Astrocyte (in vitro differentiated cells and primary cell): ENCODE measurements around the gene ZNF33A.

Source experiments
- CTCF ChIP-seq: IDR thresholded peaks from 2 replicates; pipeline ENCODE4 v1.5.1; 2011; ENCODE audit warnings: low read depth, mild to moderate bottlenecking, inconsistent platforms, low read length, moderate library complexity; ENCODE audit not compliant: insufficient read depth
- EZH2 ChIP-seq: IDR thresholded peaks from 2 replicates; pipeline ENCODE4 v1.6.1; 2012; ENCODE audit warnings: mild to moderate bottlenecking, low read length, inconsistent platforms; ENCODE audit not compliant: insufficient read depth

DNA sequence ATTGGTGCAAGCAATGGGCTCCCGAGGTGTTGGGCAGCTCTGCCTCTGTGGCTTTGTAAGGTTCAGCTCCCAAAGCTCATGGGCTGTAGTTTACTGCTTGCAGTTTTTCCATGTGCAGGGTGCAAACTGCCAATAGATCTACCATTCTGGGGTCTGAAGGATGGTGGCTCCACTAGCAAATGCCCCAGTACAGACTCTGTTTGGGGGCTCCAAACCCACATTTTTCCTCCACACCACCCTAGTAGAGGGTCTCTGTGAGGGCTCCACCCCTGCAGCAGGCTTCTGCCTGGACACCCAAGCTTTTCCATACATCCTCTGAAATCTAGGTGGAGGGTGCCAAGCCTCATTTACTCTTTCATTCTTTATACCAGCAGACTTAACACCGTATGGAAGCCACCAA, 66.2 kb downstream of the ZNF33A start:
- TF ChIP-seq CTCF (no peak), EZH2 (no peak)
